Stimulated activated CD4-positive, alpha-beta T cell treated with anti-CD3 and anti-CD28 coated beads, TNF-alpha, amount 100 ng/mL, for 24 hours (primary cell): ENCODE data around the gene HCST.
A peak's percentile ranks its signal among the peaks of the same experiment; 100 is the strongest.
"Not testable (repeated sequence)": the region's sequence is repeated elsewhere in the genome, so short reads cannot be mapped to it uniquely, and the experiment has no call there.

Experiments used
- DNase-seq, 3 experiments: peaks; one replicate each; pipeline ENCODE4 v3.0.0-alpha.2; 2020; ENCODE audit warnings: low read depth in 3 of 3

HCST gene

GRCh38 chr19:35879770-35880317, 22.5 kb upstream of the HCST start:
- DNase-seq, result peak in 2 of 3 experiments; percentile 61 to 86

GRCh38 chr19:35882114-35882832, 20.1 kb upstream of the HCST start:
- no peak for DNase-seq

GRCh38 chr19:35883882-35884281, 18.4 kb upstream of the HCST start:
- no peak for DNase-seq

GRCh38 chr19:35885225-35885738, 17.0 kb upstream of the HCST start:
- no peak for DNase-seq

GRCh38 chr19:35885904-35886303, 16.4 kb upstream of the HCST start:
- no peak for DNase-seq

- DNase-seq, result no peak
Measured at GRCh38 chr19:35887197-35887596, 15.1 kb upstream of the HCST start.

GRCh38 chr19:35888398-35888797, 13.9 kb upstream of the HCST start:
- no peak for DNase-seq

- DNase-seq, result no peak
Measured at GRCh38 chr19:35889370-35890112, 12.8 kb upstream of the HCST start.

GRCh38 chr19:35890113-35890650, 12.1 kb upstream of the HCST start:
- DNase-seq, result no peak

- DNase-seq, result not testable (repeated sequence)
Measured at GRCh38 chr19:35891819-35892218, 10.5 kb upstream of the HCST start.

GRCh38 chr19:35894342-35894741, 8.0 kb upstream of the HCST start:
- no peak for DNase-seq

GRCh38 chr19:35895911-35896642, 6.3 kb upstream of the HCST start:
- no peak for DNase-seq

- no peak for DNase-seq
Measured at GRCh38 chr19:35896643-35897040, 5.7 kb upstream of the HCST start.

- DNase-seq, result no peak
Measured at GRCh38 chr19:35897706-35898451, 4.5 kb upstream of the HCST start.

GRCh38 chr19:35898499-35898809, 3.9 kb upstream of the HCST start:
- DNase-seq, result no peak

GRCh38 chr19:35899547-35900214, 2.6 kb upstream of the HCST start:
- DNase-seq, result peak; percentile 74 to 87 (median 76)

- no peak for DNase-seq
Measured at GRCh38 chr19:35901055-35901644, 1.2 kb upstream of the HCST start.

GRCh38 chr19:35902870-35903475, 644 bp downstream of the HCST start:
- DNase-seq, result no peak

- DNase-seq, result peak; percentile 66 to 88 (median 72)
Measured at GRCh38 chr19:35903550-35904179, 1.3 kb downstream of the HCST start.
